GM19025 (cell line): Measurements from ENCODE around the gene SYNCRIP.
"Not testable (repeated sequence)": the region's sequence is repeated elsewhere in the genome, so short reads cannot be mapped to it uniquely, and the experiment has no call there.

ENCODE experiments used
- ATAC-seq: cut with Tn5 transposase; IDR thresholded peaks from one replicate; pipeline ENCODE4 v1.9.1; 2021; ENCODE audit warnings: mild to moderate bottlenecking, low read depth, moderate library complexity; ENCODE audit not compliant: unreplicated experiment

Gene SYNCRIP

DNA sequence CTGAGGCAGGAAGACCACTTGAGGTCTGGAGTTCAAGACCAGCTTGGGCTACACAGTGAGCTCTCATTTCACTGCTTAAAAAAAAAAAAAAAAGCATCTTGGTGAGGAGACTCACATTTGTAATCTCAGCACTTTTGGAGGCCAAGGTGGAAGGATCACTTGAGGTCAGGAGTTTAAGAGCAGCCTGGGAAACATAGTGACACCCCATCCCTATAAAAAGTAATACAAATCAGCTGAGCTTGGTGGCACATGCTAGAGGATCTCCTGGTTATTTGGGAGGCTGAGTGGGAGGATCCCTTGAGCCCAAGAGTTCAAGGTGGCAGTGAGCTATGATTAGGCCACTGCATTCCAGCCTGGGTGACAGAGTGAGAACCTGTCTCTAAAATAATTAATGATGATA lies 29.4 kb upstream of the SYNCRIP start:
- ATAC-seq, result no peak

DNA sequence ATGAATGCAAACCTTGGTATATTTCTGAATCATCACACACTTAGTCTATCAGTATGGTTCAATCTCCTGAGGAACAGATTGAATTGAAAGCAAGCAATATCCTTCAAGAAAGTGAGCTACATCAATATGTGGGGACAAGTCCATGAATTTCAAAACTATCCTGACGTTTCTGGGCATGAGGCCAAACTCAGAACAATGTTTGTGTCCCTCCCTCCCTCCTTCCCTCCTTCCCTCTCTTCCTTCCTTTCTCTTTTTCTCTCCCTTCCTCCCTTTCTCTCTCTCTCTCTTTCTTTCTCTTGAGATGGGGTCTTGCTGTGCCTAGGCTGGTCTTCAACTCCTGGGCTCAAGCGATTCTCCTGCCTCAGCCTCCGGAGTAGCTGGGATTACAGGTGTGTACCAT lies 27.9 kb upstream of the SYNCRIP start:
- ATAC-seq, result no peak

DNA sequence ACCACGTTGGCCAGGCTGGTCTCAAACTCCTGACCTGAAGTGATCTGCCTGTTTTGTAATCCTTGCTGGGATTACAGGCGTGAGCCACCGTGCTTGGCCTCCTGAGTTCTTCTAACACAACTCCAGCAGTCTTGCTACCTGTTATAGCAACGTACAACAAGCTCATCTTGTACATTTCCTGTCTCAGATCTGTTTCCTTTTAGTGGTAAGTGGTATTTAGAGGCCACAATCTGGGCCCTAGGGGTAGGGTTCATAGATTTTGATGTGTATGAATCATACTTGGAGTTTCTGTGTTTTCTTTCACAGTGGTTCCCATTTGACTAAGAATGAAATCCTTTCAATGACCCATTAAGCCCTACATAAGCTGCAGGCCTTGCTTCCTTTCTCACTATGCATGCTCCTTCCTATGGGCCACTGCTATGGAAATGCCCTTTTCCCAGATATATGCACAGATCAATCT lies 27.1 kb upstream of the SYNCRIP start:
- peak; percentile 94 for ATAC-seq

DNA sequence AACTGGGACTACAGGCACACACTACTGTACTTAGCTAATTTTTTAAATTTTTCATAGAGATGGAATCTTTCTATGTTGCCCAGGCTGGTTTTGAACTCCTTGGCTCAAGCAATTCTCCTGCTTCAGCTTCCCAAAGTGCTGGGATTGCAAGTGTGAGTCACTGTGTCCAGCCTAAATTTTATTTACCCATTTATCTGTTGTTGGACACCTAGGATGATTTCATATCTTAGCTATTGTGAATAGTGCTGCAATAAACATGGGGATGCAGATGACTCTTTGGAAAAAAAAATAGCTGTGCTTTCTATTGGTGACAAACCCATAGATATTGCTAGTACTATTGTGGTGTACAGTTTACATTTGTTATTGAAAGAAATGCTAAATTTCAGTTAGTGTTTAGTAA lies 19.6 kb upstream of the SYNCRIP start:
- ATAC-seq, result no peak

DNA sequence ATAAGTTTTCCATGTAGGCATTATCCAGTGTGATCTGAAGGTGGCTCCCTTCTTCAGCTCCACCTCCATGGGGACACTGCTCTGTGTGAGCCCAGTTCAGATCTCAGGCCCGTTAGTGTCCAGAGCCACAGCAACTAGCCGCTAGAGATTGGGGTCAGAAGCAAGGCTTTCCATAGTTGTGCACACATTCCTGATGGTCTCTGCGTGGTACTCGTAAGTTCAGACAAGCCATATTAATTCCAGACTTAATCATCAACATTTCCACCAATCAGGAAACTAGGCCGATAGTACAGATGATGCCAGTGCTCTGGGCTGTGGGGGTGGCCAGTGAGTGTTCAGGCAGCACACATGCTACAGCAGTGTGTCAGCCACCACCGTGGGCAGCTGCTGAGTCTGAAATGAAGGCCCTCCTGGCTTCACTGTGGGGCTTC lies 17.5 kb upstream of the SYNCRIP start:
- ATAC-seq, result no peak

DNA sequence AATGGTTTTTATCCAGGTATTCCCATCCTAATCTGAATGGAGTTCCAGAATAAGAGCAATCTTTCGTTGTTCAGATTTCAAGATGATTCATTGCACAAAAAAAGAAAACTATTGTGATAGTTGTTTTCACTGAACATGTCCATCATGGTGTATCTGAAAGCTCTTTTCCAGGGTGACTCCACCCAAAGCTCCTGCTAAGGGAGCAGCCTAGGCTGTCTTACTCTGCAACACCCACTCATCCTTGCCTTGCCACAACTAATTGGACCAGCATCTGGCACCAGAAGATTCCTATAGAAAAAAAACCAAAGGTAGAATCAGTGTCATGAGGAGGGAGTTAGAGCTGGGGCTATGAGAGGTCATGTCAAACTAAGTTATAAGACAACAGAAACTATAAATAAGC lies 7.9 kb upstream of the SYNCRIP start:
- ATAC-seq, result no peak

DNA sequence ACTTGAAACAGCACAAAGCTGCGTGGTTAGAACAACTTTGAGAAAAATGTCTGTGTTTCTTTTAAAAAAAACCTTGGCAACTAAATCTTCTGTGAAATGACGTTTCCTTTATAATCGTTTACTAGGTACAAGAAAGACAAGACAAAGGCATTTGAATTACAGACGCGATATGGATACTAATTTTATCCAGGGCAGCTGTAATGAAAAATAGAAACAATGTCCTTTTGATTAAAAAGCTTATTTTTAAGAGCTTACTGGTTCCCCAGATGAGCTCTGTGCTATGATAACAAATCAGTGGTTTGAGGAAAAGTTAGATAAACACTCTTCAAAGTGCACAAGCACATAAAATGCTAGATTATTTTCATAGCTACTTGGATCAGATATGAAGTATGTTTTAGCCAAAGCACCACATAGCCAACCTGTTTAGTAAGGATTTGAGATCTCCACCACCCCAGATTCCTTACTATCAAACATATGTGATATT lies 1.6 kb upstream of the SYNCRIP start:
- ATAC-seq, result no peak

DNA sequence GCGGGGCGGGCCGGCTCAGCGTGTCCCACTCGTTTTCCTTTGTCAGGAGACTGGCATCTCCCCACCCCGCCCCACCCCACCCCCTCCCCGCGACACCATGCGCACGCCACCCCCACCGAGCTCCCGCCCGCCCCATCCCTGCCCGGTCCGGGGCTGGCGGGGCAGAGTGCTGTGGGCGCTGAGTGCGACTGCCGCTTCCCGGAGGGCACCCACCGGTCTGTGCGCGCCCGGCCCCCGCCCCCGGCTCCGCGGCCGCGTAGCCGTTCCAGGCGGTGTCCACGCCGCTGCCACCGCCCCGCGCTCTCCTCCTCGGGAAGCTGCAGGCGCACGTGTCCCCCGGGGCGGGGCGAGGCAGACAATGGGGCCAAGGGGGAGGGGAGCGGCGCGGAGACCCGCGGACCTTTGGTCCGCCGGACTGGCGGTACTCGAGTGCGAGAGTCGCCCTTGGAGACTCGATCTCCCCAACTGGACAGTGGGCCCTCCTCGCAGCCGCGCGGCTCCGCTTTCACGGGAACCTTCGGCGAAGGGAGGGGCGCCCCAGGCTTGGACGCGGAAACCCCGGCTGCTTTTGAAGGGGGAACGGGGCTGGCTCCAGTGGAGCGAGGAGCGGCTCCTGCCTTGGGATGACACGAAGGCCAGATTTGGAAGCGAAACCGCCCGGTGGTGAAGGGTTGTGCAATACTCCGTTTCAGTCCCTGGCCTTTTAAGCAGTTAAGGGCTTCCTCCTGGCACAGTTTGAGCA lies 1.0 kb upstream of the SYNCRIP start:
- peak; percentile 49 for ATAC-seq

DNA sequence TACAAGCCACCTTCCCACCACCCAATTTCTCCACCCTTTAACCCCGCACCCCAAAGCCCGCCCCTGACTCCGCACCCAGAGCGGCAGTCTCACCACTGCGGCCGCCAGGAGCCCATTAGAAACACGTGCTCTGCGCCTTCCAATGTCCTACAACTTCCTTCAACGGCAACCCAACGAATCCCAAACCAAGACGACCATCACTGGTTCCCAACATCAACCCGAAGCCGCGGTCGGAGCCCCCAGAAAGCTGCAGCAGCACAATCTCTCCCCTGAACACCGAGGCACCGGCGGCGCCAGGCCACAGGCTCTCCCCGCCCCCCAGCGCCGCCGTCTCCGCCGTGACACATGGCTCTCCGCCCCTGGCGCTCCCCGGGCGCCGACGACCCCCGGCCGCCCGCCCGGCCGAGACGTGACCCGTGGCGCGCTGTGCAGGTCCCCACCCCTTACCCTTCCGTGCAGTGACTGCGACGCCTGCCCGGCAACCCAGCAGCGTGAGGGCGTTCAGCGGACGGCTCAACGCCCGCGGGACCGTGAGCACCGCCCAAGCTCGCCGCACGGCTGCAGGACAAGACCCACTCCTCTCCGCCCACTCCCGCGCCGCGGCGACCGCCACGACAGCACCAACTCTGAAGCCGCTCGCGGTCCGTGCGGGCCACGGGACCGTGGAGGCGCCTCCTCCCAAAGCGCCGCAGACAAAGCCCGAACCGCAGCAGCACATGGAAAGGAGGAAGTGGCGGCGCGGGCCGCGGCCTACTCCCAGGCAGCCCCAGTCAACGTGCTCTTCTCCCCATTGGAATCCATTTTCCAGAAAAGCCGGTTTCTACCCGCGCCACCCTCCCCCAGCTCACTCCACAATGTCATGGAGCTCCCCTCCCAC lies 551 bp downstream of the SYNCRIP start:
- ATAC-seq, result no peak

DNA sequence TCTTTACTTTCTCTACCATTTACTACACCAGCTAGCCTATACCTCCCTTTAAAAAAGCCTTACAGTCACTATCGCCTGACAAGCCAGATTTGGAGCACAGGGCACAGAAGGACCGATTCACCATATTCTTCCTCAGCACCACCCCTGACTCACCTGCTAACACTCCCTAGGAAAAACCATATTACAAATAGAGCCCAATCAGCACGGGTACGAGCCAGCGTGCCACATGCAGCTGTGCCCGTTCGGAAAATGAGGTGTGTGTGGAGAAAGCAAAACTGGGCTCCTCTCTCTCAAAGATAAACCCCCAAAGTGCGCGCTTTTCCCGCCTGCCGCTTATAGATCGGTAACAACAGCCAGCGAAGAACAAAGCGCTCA lies 1.2 kb downstream of the SYNCRIP start:
- no peak for ATAC-seq

DNA sequence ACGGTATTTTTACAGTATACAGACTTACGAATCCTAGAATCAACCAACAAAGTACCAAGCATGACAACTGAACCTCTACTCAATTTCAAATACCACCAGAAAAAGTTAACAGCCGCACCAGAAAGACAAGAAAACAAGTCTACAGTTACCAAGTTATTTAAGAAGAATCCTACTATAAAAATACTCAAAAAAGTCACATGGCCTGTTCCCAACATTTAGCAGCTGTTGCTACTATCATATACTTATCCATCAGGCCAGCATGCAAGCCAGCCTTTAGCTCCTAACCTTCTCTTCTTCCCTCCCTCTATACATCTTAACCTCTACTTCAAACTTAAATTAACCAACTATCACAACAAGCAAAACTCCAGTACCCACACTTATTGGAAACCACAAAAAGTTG lies 1.9 kb downstream of the SYNCRIP start:
- ATAC-seq, result no peak

DNA sequence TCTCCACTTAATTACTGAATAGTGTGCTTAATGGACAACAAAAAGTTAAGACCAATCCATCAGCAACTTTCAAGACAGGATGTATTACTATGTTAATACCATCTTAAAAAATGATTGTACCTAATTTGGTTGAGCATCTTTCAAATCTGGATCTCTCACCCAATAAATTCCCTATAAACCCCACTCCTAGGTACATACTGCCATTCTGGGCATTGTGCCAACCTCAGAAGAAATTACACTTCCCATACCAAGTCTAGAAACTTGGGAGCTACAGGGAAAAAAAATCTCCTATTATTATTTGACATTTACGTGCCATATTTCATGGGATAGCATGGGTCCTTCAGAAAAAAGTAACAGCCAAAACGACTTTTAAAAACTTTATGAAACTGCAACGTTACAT lies 5.1 kb downstream of the SYNCRIP start:
- ATAC-seq, result no peak

DNA sequence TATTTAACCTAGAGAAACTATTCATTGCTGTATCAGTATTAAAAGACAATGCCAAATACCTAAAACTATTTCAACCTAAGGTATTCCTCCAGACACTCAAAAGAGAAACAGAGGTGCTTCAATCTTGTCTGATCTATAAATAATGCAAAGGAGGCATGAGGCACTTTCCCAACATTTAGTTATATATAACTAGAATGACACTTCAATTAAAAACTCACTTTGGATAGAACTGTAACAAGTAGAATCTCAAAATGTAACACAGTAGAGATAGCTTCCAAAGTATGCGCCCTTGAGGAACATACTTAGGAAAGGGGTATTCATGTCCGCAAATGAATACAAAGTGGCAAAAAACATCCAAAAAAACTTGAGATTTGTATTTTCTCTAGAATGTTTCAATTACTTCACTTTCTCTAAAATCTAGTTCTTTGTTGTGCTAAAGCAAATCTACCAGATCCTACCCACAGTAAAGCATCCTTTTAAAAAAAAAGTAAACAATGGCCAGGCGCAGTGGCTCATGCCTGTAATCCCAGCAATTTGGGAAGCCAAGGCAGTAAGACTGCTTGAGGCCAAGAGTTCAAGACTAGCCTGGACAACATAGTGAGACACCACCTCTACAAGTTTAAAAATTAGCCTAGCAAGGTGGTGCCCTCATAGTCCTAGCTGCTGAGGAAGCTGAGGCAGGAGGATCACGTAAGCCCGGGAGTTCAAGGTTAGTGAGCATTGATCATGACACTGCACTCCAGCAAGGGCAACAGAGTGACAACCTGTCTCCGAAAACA lies 10.3 kb downstream of the SYNCRIP start:
- no peak for ATAC-seq

DNA sequence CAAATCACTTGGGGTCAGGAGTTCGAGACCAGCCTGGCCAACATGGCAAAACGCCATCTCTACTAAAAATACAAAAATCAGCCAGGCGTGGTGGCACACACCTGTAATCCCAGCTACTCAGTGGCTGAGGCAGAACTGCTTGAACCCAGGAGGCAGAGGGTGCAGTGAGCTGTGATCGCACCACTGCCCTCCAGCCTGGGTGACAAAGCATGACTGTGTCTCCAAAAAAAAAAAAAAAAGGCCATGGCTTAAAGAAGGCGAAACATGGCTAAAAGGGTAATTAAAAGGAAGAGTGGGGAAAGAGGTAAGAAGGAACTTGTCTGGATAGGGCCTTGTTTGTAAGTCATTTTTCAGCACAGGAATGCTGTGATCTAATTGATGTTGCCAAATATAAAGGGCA lies 11.6 kb downstream of the SYNCRIP start:
- ATAC-seq, result not testable (repeated sequence)

DNA sequence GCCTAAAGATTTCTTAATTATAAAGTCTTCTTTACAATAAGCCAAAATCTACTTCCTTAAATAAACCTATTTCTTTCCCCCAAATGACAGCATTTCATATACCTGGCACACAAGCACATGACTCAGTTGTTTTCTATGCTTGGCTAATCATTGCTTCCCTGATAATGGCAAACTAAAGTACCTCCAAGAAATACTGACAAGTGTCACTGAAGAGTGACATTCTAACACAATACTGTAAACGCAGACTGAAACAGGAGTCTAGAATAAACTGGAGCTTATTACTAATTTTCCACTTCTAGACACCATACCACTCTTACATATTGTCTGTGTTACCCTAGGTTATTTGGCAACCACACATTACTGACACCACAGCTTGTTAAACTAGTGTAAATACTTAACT lies 14.3 kb downstream of the SYNCRIP start:
- ATAC-seq, result no peak

DNA sequence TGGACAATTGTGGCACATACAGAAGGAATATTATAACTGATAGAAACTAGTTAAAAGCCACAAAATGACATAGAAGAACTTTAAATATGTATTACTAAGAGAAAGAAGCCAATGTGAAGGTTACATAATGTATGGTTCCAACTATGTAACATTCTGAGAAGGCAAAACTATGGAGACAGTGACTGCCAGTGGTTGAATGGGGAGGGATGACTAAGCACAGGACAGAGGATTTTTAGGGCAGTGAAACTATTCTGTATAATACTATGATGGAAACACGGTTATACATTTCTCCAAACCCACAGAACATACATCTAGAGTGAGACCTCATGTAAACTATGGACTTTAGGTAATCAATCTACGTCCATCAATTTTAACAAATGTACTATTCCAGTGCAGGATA lies 22.4 kb downstream of the SYNCRIP start:
- no peak for ATAC-seq

DNA sequence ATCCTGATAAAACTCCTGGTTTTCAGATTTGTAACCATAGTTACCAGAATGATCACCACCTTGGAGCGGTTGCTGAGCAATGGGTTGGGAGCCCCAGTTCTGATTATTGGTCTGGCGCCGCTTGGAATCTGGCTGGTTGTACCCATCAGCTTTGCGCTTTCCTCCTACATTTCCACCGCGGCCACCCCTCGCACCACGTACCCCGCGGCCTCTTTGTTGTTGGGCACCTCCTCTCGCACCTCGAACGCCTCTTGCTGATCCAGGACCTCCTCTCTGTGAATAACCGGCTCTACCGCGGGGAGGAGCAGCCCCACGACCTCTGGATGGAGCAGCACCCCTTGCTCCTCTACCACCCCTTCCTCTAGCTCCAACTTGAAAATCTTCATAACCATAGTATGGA lies 27.9 kb downstream of the SYNCRIP start:
- ATAC-seq, result no peak

DNA sequence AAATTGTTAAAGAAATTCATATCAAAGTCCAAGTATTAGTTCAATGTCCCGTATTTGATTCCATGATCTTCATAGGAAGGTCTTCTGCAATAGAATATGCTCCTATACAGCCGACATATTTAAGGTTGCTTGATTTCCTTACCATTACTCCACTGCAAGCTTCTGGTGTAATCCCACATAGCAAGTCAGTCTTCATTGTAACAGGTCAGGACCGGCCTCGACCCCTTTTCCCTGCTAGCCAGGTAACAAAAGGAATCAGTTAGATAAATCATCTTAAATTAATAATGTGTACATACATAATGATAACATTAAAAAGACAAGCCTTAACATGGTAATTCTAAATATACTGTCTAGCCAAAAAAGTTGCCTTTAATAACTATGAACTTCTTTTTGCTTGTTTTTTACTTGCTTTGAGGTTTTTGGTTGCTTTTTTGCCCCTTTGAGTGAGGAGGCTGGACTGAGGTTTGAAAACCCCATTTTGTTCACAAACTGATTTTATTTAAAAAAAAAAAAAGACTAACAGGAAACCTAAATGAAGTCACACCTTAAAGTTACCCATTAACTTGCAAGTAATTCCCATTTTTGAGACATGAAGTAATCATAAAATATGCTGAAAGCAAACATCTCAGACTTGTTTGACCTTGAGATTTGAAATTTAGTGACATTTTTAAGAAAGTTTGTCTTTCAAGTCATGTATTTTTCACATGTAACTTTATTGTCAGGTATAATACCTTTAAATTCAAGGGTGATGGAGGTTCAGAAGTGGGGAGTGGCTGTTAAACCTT lies 29.8 kb downstream of the SYNCRIP start:
- ATAC-seq, result no peak

DNA sequence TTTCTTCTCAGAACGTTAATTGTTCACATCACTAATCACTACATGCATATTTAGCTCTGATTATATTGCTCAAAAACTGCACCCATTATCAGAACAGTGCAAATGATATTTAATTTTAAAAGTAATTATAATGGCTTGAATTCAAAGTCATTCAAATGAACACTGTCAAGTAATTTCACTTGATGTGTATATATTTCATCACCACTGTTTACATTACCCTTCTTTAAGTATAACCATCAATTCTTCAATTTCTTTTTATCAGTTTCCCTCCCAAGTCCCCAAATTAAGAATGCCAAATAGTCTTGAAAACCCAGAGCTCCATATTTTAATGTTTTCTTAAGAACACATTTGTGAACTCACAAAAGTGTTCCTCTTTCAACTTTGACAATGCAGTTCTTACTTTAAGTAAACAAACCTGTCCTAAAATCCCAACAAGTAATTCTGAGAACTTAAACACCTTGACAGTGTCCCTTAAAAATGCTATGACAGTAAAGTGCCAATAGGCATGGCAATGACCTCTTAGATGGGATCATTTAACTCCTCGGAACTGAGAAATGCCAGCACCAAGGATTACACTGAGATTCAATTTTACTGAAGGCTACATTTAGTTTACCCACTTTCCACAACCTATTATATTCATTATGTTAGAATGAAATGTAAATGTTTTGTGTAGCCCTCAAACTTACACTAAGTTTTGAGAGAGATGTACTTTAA lies 32.3 kb downstream of the SYNCRIP start:
- no peak for ATAC-seq

DNA sequence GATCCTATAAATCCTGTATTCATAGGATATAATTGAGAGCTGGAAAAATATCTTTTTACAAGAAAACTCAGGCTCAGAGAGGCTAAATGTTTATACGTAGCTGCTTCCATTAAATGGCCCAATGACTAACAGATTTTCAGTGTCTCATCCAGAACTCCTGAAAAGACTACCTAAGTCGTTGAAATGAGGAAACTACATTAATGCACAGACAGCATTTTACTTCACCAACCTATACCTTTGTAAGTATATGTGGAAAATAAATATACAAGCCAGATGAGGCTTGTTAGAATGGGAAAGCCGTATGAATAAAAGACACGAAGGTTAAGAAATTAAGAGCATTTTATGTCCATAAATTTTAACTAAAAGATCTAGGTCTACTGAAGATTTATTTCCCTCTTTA lies 40.6 kb downstream of the SYNCRIP start:
- no peak for ATAC-seq
